Heart left ventricle (tissue), 13 donors: Measurements from ENCODE around the gene EPG5.

Experiments used
- CTCF ChIP-seq, 12 donors: fragments of 200-600 bp; sonication (generic) in 4 of 12; IDR thresholded peaks; one replicate each; pipeline versions ENCODE4 v1.5.0 to v1.8.0; 2018 to 2022; ENCODE audit warnings: antibody characterized with exemption in 12 of 12, mild to moderate bottlenecking in 5 of 12
- POLR2A ChIP-seq, 2 donors: fragments of 450-650 bp; IDR thresholded peaks; one replicate each; pipeline ENCODE4 v1.6.1; 2017; ENCODE audit warnings: antibody characterized with exemption in 2 of 2, mild to moderate bottlenecking in 2 of 2, moderate library complexity in 2 of 2
- donor health status: ischemic (EF 13 %, LVEDD 7.1; RV severe dilation, severe dysfunction).
- donor health status: DM: no; HTN: yes; CAD: no.
- donor health status: DM: no; HTN: no; CAD: no.
- donor health status: ischemic (EF 25% LVEDD 6.9; RV normal size, moderate dysfunction).
- donor health status: ischemic (EF 25% LVEDD 5.7; RV mildly dilated, moderate dysfunction).
- donor health status: ischemic (EF 35%, LVEDD 5.7; RV mildly dilated, moderate dysfunction).
- donor health status: nonischemic (EF 11% LVEDD 7.7; RV severe dilation, severe dysfunction).
- donor health status: DM: yes; HTN: yes; CAD: no.
- donor health status: PGD.
- donor health status: ischemic (EF 29% LVEDD 5.4; RV normal size, mild dysfunction).
- donor health status: nonischemic (EF 23%, LVEDD 6.1; RV moderate dilation, normal function).

GRCh38 chr18:45860492-45860891, 106.6 kb downstream of the EPG5 start:
- TF ChIP-seq CTCF (IDR thresholded peaks at IDR 0.05) (no peak), POLR2A (IDR thresholded peaks at IDR 0.05) (no peak)
